Cardiac fibroblast (primary cell): ENCODE data around the gene SLC16A3.

Experiments used
- DNase-seq, 2 donors: peaks; one replicate each; pipeline versions ENCODE4 v3.0.0 to v3.0.0-alpha.2; 2010; ENCODE audit warnings: low read depth in 2 of 2
- H3K4me3 ChIP-seq, 2 donors: replicated peaks in 1 of 2; 1 replicate in 1 of 2; 2 replicates in 1 of 2; pipeline ENCODE4 v1.5.1; 2011; ENCODE audit warnings: low read depth in 2 of 2, low read length in 2 of 2, mild to moderate bottlenecking in 2 of 2, moderate library complexity in 1 of 2
- CTCF ChIP-seq: IDR thresholded peaks from one replicate; pipeline ENCODE4 v1.5.1; 2011; ENCODE audit warnings: low read depth, mild to moderate bottlenecking, low read length, inconsistent platforms

Gene SLC16A3

DNA sequence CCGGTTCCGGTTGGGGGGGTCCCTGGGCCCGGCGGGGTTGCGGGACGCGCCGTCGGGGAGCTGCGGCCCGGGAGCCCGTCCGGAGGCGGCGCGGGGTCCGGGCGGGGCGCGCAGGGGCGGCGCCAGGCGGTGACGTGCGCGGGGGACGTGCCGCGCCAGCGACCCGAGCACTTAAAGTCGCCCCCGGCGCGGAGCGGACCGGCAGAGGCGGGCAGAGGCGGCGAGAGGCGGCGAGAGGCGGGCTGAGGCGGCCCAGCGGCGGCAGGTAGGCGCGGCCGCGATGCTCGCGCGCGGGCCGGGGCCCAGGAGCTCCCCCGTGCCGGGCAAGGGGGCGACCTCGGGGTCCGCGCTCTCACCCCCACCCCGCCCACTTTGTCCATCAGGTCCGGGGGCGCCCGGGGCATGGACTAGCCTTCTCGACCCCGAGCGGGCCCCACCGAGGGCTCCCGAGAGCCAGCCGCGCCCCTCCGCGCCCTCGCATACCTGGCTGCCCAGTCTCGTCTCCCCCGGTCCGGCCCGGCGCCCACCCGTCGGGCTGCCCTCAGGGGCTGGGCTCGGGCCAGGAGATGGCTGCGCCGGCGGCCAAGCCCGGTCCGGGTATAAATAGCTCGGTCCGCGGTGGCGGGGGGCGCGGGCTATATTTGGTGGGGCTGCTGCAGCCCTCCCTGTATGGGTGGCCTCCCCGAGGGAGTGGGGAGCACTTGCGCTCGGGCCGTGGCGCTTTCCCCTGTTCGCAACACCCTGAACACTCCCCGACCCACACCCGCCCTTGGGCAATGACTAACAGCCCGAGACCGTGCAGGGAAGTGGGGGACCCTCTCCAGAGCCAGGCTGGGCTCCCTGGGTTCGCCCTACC is at the start of gene SLC16A3:
Gene SLC16A3 (plus strand): TSS at position 201 of the 856 bp plus-strand sequence. CDS start 6,967 bp downstream, outside the sequence.
- peak within 1 kb of the TSS; percentile 78 to 88 for H3K4me3 ChIP-seq
- DNase-seq, result peak; percentile 77 to 88
- TF ChIP-seq CTCF, result no peak

GRCh38 chr17:82179412-82179811 is 49.4 kb upstream of the SLC16A3 start:
- DNase-seq, result no peak
- no peak overlapping the region for H3K4me3 ChIP-seq
- no peak for TF ChIP-seq CTCF

DNA sequence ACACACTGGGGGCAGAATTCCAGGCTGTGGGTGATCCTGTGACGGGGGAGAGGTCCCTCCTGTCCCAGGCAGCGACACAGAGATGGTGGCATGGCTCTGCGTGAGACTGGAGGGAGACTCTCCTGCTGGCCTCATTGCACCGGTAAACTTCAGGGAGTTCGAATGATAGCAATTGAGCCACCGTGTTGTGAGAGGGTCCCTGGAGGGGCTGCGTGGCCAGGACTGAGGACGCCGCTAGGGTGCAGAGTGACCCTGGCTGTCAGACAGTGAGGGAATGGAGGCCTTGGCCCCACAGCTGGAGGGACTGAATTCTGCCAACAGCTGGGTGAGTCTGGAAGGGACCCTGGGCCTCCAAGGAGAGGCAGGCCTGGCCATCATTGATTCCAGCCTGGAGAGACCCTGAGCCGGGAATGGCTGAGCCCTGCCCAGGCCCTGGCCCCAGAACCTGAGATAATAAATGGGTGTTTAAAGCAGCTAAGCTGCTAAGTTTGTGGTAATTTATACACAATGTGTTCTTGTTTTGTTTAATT is 48.8 kb upstream of the SLC16A3 start:
- TF ChIP-seq CTCF, result no peak
- no peak overlapping the region for H3K4me3 ChIP-seq
- no peak for DNase-seq

DNA sequence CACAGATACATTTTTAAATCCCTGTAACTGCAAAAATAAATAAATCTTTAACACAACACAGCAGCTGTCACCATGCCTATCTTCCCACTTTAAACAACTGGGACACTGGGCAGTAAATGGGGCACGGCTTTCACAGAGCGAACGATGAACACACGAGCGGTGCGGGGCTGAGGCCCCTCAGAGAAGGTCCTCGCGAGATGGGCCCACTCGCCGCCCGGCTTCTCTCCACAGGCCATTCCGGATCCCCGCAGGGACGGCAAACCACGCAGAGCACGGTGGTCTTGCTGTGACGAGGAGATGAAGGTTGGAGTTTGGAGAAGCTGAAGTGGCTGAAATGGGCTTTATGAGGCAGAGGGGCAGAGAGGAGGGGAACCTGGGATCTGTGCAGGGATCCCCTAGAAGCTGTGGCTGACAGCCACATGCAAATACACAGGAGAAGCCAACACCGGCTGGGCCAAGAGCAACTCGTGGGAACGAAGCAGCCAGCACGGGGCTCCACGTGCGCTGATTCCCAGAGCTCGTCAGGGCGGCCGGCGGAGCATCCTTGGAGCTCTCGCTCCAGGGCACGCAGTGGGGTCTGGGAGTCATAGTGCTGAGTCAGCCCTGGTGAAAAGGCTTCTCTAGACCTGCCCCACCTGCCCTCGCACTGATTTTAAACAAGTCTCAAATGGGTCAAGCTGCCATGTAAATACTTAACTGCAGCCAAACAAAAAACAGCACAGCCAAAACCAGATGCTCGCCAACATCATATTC is 47.9 kb upstream of the SLC16A3 start:
- no peak for TF ChIP-seq CTCF
- no peak for DNase-seq
- no peak overlapping the region for H3K4me3 ChIP-seq

- H3K4me3 ChIP-seq, result no peak overlapping the region
- no peak for TF ChIP-seq CTCF
- DNase-seq, result no peak
These were observed 44.1 kb upstream of the SLC16A3 start for GRCh38 chr17:82184761-82185160.

- no peak overlapping the region for H3K4me3 ChIP-seq
- TF ChIP-seq CTCF, result no peak
- DNase-seq, result no peak
These were observed 42.6 kb upstream of the SLC16A3 start for GRCh38 chr17:82186221-82186620.
